Measurements from ENCODE around the gene ABCD3. TPM values are rescaled to one million over a fixed set of nuclear protein-coding genes. Genes with fewer than 3 reads are reported as not detected.

Gene ABCD3
- total and polyA plus RNA-seq, 2 of the 13 experiments (the other 11 are each of a cell fraction or from before 2014, with no cell fraction given) = 27.5 to 166 TPM

DNA sequence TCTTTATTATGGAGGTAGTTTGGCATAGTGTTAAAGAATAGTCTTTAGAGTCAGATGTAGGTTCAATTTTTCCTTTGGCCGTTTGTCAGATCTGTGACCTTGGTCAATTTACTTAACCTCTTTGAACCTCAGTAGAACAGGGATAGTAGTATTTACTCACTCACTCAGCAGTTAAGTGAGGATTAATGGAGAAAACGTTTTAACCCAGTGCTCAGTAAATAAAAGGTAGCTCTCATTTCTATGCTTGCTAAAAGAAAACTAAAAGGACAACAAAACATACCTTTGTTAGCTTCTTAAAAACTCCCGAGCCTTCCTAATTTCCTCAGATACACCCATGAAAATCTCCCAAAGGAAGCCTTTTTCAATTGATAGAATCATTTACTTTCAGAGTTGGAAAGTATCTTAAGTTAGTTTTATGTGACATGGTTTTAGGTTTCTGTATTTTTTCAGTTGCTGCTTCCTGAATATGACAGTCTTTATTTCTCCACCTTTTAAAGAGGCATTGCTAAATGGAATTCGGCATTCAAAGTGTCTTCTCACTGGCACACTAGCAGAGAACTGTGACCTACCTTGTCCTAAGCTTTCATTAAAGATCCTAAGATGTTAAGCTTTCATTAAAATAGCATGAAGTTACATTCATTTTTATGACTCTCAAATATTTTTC lies 7.8 kb downstream of the ABCD3 start (continued):
- TF ChIP-seq ZNF550 (CRISPR knock-in tag; IDR thresholded peaks at IDR 0.05; ENCODE audit: borderline replicate concordance) = no peak
- TF ChIP-seq, protein P1, sequence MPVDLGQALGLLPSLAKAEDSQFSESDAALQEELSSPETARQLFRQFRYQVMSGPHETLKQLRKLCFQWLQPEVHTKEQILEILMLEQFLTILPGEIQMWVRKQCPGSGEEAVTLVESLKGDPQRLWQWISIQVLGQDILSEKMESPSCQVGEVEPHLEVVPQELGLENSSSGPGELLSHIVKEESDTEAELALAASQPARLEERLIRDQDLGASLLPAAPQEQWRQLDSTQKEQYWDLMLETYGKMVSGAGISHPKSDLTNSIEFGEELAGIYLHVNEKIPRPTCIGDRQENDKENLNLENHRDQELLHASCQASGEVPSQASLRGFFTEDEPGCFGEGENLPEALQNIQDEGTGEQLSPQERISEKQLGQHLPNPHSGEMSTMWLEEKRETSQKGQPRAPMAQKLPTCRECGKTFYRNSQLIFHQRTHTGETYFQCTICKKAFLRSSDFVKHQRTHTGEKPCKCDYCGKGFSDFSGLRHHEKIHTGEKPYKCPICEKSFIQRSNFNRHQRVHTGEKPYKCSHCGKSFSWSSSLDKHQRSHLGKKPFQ (CRISPR knock-in tag; IDR thresholded peaks at IDR 0.05; ENCODE audit: insufficient replicate concordance) = no peak
- no peak for TF ChIP-seq ZZZ3 (CRISPR knock-in tag; IDR thresholded peaks at IDR 0.05; ENCODE audit: borderline replicate concordance)
- TF ChIP-seq, protein P2, sequence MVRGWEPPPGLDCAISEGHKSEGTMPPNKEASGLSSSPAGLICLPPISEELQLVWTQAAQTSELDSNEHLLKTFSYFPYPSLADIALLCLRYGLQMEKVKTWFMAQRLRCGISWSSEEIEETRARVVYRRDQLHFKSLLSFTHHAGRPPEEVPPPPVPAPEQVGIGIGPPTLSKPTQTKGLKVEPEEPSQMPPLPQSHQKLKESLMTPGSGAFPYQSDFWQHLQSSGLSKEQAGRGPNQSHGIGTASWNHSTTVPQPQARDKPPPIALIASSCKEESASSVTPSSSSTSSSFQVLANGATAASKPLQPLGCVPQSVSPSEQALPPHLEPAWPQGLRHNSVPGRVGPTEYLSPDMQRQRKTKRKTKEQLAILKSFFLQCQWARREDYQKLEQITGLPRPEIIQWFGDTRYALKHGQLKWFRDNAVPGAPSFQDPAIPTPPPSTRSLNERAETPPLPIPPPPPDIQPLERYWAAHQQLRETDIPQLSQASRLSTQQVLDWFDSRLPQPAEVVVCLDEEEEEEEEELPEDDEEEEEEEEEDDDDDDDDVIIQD (CRISPR knock-in tag; IDR thresholded peaks at IDR 0.05; ENCODE audit: low read depth) = peak; percentile 79; the same call in 1 of the 2 replicates
- no peak for TF ChIP-seq SUZ12 (IDR thresholded peaks at IDR 0.05; ENCODE audit: low read depth, low read length)
- peak; percentile 80; the same call in 1 of the 2 replicates for TF ChIP-seq ZKSCAN8 (CRISPR knock-in tag; IDR thresholded peaks at IDR 0.05; ENCODE audit: borderline replicate concordance)
- 0 out of 2 replicates have a peak, but pooled peaks have one; percentile 31 for TF ChIP-seq KAT7 (CRISPR knock-in tag; IDR thresholded peaks at IDR 0.05; ENCODE audit: borderline replicate concordance)
- no peak for TF ChIP-seq AGO2 (optimal IDR thresholded peaks at IDR 0.05; ENCODE audit: low read depth, low read length)
- TF ChIP-seq ZFP1 (CRISPR knock-in tag; IDR thresholded peaks at IDR 0.05) = peak; percentile 76; the same call in 1 of the 2 replicates
- no peak for TF ChIP-seq ZNF598 (CRISPR knock-in tag; IDR thresholded peaks at IDR 0.05; ENCODE audit: borderline replicate concordance)
- TF ChIP-seq SRSF1 (optimal IDR thresholded peaks at IDR 0.05; ENCODE audit: low read depth, low read length) = no peak
- TF ChIP-seq, protein P3, sequence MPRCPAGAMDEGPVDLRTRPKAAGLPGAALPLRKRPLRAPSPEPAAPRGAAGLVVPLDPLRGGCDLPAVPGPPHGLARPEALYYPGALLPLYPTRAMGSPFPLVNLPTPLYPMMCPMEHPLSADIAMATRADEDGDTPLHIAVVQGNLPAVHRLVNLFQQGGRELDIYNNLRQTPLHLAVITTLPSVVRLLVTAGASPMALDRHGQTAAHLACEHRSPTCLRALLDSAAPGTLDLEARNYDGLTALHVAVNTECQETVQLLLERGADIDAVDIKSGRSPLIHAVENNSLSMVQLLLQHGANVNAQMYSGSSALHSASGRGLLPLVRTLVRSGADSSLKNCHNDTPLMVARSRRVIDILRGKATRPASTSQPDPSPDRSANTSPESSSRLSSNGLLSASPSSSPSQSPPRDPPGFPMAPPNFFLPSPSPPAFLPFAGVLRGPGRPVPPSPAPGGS (CRISPR knock-in tag; IDR thresholded peaks at IDR 0.05) = no peak
- TF ChIP-seq GABPA (IDR thresholded peaks at IDR 0.05; ENCODE audit: low read depth, low read length) = no peak
- TF ChIP-seq GABPA (CRISPR knock-in tag; IDR thresholded peaks at IDR 0.05; ENCODE audit: low read depth) = peak; percentile 46; the same call in 1 of the 2 replicates
- TF ChIP-seq, protein P4, sequence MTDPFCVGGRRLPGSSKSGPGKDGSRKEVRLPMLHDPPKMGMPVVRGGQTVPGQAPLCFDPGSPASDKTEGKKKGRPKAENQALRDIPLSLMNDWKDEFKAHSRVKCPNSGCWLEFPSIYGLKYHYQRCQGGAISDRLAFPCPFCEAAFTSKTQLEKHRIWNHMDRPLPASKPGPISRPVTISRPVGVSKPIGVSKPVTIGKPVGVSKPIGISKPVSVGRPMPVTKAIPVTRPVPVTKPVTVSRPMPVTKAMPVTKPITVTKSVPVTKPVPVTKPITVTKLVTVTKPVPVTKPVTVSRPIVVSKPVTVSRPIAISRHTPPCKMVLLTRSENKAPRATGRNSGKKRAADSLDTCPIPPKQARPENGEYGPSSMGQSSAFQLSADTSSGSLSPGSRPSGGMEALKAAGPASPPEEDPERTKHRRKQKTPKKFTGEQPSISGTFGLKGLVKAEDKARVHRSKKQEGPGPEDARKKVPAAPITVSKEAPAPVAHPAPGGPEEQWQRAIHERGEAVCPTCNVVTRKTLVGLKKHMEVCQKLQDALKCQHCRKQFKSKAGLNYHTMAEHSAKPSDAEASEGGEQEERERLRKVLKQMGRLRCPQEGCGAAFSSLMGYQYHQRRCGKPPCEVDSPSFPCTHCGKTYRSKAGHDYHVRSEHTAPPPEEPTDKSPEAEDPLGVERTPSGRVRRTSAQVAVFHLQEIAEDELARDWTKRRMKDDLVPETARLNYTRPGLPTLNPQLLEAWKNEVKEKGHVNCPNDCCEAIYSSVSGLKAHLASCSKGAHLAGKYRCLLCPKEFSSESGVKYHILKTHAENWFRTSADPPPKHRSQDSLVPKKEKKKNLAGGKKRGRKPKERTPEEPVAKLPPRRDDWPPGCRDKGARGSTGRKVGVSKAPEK (CRISPR knock-in tag; IDR thresholded peaks at IDR 0.05; ENCODE audit: borderline replicate concordance) = no peak
- no peak for TF ChIP-seq ZNF329 (CRISPR knock-in tag; IDR thresholded peaks at IDR 0.05; ENCODE audit: low read depth)
- TF ChIP-seq FOXM1 (CRISPR knock-in tag; IDR thresholded peaks at IDR 0.05) = no peak
- TF ChIP-seq TBX2 (CRISPR knock-in tag; IDR thresholded peaks at IDR 0.05; ENCODE audit: borderline replicate concordance) = 0 out of 2 replicates have a peak, but pooled peaks have one; percentile 5
- no peak for TF ChIP-seq MAZ (IDR thresholded peaks at IDR 0.05; ENCODE audit: borderline replicate concordance, low read depth, low read length)
- TF ChIP-seq MAZ (CRISPR knock-in tag; IDR thresholded peaks at IDR 0.05; ENCODE audit: low read depth) = no peak
- TF ChIP-seq, protein P5, sequence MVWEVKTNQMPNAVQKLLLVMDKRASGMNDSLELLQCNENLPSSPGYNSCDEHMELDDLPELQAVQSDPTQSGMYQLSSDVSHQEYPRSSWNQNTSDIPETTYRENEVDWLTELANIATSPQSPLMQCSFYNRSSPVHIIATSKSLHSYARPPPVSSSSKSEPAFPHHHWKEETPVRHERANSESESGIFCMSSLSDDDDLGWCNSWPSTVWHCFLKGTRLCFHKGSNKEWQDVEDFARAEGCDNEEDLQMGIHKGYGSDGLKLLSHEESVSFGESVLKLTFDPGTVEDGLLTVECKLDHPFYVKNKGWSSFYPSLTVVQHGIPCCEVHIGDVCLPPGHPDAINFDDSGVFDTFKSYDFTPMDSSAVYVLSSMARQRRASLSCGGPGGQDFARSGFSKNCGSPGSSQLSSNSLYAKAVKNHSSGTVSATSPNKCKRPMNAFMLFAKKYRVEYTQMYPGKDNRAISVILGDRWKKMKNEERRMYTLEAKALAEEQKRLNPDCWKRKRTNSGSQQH (CRISPR knock-in tag; IDR thresholded peaks at IDR 0.05; ENCODE audit: low read depth) = no peak

All from HepG2 (cell line).